Fibroblast of the aortic adventitia (primary cell): ENCODE results near the gene IMMP2L. TPM values are rescaled to one million over a fixed set of nuclear protein-coding genes. Genes with fewer than 3 reads are reported as not detected.

Experiments
- DNase-seq: peaks from one replicate; pipeline ENCODE4 v3.0.0-alpha.2; 2010; ENCODE audit warnings: low read depth
- H3K4me3 ChIP-seq: 2 replicates; pipeline ENCODE4 v1.5.1; 2011; ENCODE audit warnings: low read depth, mild to moderate bottlenecking, control low read depth, low read length, moderate library complexity
- CTCF ChIP-seq: IDR thresholded peaks from 2 replicates; pipeline ENCODE4 v1.5.1; 2011; ENCODE audit warnings: mild to moderate bottlenecking, low read length, control low read depth, inconsistent platforms; ENCODE audit not compliant: insufficient read depth
- total RNA-seq: library from RNA; depleted of rRNA; stranded (reverse); fragments of >200 nt; gene quantifications from 2 replicates; pipeline ENCODE4 v1.2.3, GENCODE V29; 2012; ENCODE audit warnings: low replicate concordance

IMMP2L gene
- total RNA-seq, 1 donor: 9.9 TPM

- no peak overlapping the region for H3K4me3 ChIP-seq
- DNase-seq: no peak
- no peak for TF ChIP-seq CTCF
Measured at GRCh38 chr7:111059833-111060232, 502.5 kb downstream of the IMMP2L start.

- TF ChIP-seq CTCF: no peak
- DNase-seq: no peak
- H3K4me3 ChIP-seq: no peak overlapping the region
Measured at GRCh38 chr7:111057066-111057465, 505.2 kb downstream of the IMMP2L start.

GRCh38 chr7:111056371-111056770 is 505.9 kb downstream of the IMMP2L start:
- no peak for TF ChIP-seq CTCF
- no peak for DNase-seq
- H3K4me3 ChIP-seq: no peak overlapping the region

- DNase-seq: no peak
- no peak for TF ChIP-seq CTCF
- H3K4me3 ChIP-seq: no peak overlapping the region
Measured at GRCh38 chr7:111053035-111053434, 509.3 kb downstream of the IMMP2L start.

GRCh38 chr7:111051832-111052231 is 510.5 kb downstream of the IMMP2L start:
- no peak for TF ChIP-seq CTCF
- DNase-seq: no peak

GRCh38 chr7:111050875-111051416 is 511.3 kb downstream of the IMMP2L start:
- H3K4me3 ChIP-seq: no peak overlapping the region
- no peak for DNase-seq
- TF ChIP-seq CTCF: no peak

More at GRCh38 chr7:111051832-111052231, 510.5 kb downstream of the IMMP2L start:
- H3K4me3 ChIP-seq: no peak overlapping the region
